ENCODE data around the gene PRR5L. TPM values are rescaled to one million over a fixed set of nuclear protein-coding genes. Genes with fewer than 3 reads are reported as not detected.
A peak's percentile ranks its signal among the peaks of the same experiment; 100 is the strongest.

PRR5L gene
- total RNA-seq, 2 experiments from 2014 or later, result 3.4 to 4.5 TPM

GRCh38 chr11:36349351-36350136 lies 53.5 kb downstream of the PRR5L start:
- Mint-ChIP-seq H3K27ac (no peak overlapping the region), H3K4me1 (ENCODE audit: low read depth) (peaks cover 28% of the 10 kb centered on the region), H3K36me3 (ENCODE audit: low read depth) (no peaks in the 10 kb centered on the region), H3K4me3 (no peak overlapping the region), H3K9me3 (ENCODE audit: insufficient read depth) (no peaks in the 10 kb centered on the region), H3K27me3 (ENCODE audit: low read depth) (peaks cover 30% of the 10 kb centered on the region)
- no peak for DNase-seq
- ChIA-PET POLR2A (no interaction called here), CTCF (interaction anchor here (1.4 to 2.6 kb wide), 3 partner anchors 10 to 143 kb away, joined by 3 to 9 read pairs (median 9); no protein-coding TSS in a partner anchor)
- no peak for ATAC-seq

DNA sequence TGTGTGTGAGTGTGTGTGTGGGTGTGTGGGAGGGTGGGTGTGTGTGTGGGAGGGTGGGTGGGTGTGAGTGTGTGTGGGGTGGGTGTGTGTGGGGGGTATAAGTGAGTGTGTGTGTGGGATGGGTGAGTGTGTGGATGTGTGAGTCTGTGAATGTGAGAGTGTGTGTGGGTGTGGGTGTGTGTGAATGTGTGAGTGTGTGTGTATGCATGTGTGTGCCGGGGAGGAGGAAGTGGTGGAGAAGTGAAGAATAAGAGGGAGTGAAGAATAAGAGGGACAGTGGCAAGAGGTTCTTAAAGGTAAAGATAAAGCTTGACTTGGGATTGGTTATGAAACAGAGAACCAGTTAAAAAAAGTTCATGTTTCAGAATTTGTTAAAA lies 54.0 kb downstream of the PRR5L start:
- ChIA-PET CTCF (interaction anchor here (1.4 to 2.4 kb wide), 2 partner anchors 10 to 143 kb away, joined by 3 to 9 read pairs; no protein-coding TSS in a partner anchor), POLR2A (no interaction called here)
- no peak for ATAC-seq
- Mint-ChIP-seq H3K27me3 (ENCODE audit: low read depth) (peaks cover 27% of the 10 kb centered on the region), H3K4me3 (no peak overlapping the region), H3K27ac (no peak overlapping the region), H3K9me3 (ENCODE audit: insufficient read depth) (no peaks in the 10 kb centered on the region), H3K36me3 (ENCODE audit: low read depth) (no peaks in the 10 kb centered on the region), H3K4me1 (ENCODE audit: low read depth) (peaks cover 34% of the 10 kb centered on the region)
- no peak for DNase-seq

GRCh38 chr11:36352922-36353321 lies 56.8 kb downstream of the PRR5L start:
- CTCF ChIA-PET, result interaction anchor here (0.7 to 6.5 kb wide), 21 partner anchors 8 to 394 kb away, joined by 3 to 62 read pairs (median 8); partner anchors contain the start of genes COMMD9 and TRAF6
- no peak overlapping the region for H3K4me3 Mint-ChIP-seq
- H3K9me3 Mint-ChIP-seq (ENCODE audit: insufficient read depth), result no peaks in the 10 kb centered on the region
- peaks cover 42% of the 10 kb centered on the region for H3K4me1 Mint-ChIP-seq (ENCODE audit: low read depth)
- peaks cover 23% of the 10 kb centered on the region for H3K27me3 Mint-ChIP-seq (ENCODE audit: low read depth)
- DNase-seq, result peak; percentile 83
- POLR2A ChIA-PET, result no interaction called here
- ATAC-seq, result peak; percentile 90
- H3K36me3 Mint-ChIP-seq (ENCODE audit: low read depth), result no peaks in the 10 kb centered on the region
- H3K27ac Mint-ChIP-seq, result peak overlapping the region; percentile 43

- Mint-ChIP-seq H3K27ac (no peak overlapping the region), H3K27me3 (ENCODE audit: low read depth) (peaks cover 24% of the 10 kb centered on the region), H3K36me3 (ENCODE audit: low read depth) (no peaks in the 10 kb centered on the region), H3K9me3 (ENCODE audit: insufficient read depth) (no peaks in the 10 kb centered on the region), H3K4me1 (ENCODE audit: low read depth) (peaks cover 43% of the 10 kb centered on the region), H3K4me3 (no peak overlapping the region)
- DNase-seq (no peak), ATAC-seq (peak; percentile 29)
- ChIA-PET CTCF (interaction anchor here (1.7 to 6.5 kb wide), 9 partner anchors 22 to 139 kb away, joined by 6 to 62 read pairs (median 13); no protein-coding TSS in a partner anchor), POLR2A (no interaction called here)
These were observed 58.3 kb downstream of the PRR5L start for GRCh38 chr11:36354221-36355003.

GRCh38 chr11:36356201-36356600 lies 60.1 kb downstream of the PRR5L start:
- DNase-seq (no peak), ATAC-seq (no peak)
- H3K36me3 Mint-ChIP-seq (ENCODE audit: low read depth), result no peaks in the 10 kb centered on the region
- H3K4me1 Mint-ChIP-seq (ENCODE audit: low read depth), result peaks cover 55% of the 10 kb centered on the region
- no peak overlapping the region for H3K4me3 Mint-ChIP-seq
- CTCF ChIA-PET, result interaction anchor here (1.9 to 6.5 kb wide), 2 partner anchors 21 to 122 kb away, joined by 4 to 62 read pairs; no protein-coding TSS in a partner anchor
- H3K27me3 Mint-ChIP-seq (ENCODE audit: low read depth), result peaks cover 22% of the 10 kb centered on the region
- POLR2A ChIA-PET, result no interaction called here
- H3K27ac Mint-ChIP-seq, result no peak overlapping the region
- no peaks in the 10 kb centered on the region for H3K9me3 Mint-ChIP-seq (ENCODE audit: insufficient read depth)

GRCh38 chr11:36357831-36358230 lies 61.7 kb downstream of the PRR5L start:
- ChIA-PET POLR2A (interaction anchor here (0.7 kb wide), 1 partner anchor 38 kb away, joined by 4 read pairs; no protein-coding TSS in a partner anchor), CTCF (interaction anchor here (1.9 to 6.5 kb wide), 2 partner anchors 19 to 121 kb away, joined by 4 to 62 read pairs; no protein-coding TSS in a partner anchor)
- ATAC-seq (no peak), DNase-seq (no peak)
- peaks cover 52% of the 10 kb centered on the region for H3K4me1 Mint-ChIP-seq (ENCODE audit: low read depth)
- H3K27ac Mint-ChIP-seq, result no peak overlapping the region
- no peak overlapping the region for H3K4me3 Mint-ChIP-seq
- no peaks in the 10 kb centered on the region for H3K9me3 Mint-ChIP-seq (ENCODE audit: insufficient read depth)
- peaks cover 23% of the 10 kb centered on the region for H3K27me3 Mint-ChIP-seq (ENCODE audit: low read depth)
- no peaks in the 10 kb centered on the region for H3K36me3 Mint-ChIP-seq (ENCODE audit: low read depth)

DNA sequence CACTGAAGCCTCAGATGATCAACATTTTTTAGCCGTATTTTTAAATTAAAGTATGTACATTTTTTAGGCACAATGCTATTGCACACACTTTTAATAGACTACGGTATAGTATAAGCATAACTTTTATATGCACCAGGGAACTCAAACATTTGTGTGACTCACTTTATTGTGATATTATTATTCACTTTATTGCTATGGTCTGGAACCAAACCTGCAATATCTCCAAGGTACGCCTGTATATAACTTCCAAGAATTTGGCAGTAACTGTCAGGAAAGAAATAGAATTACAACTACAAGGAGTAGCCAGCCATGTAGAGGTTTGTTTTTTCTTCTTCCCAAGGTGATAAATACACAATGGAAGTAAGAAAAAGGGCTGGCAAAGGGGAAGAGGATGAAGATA lies 62.3 kb downstream of the PRR5L start:
- no peak overlapping the region for H3K27ac Mint-ChIP-seq
- ATAC-seq, result no peak
- ChIA-PET POLR2A (no interaction called here), CTCF (no interaction called here)
- no peak overlapping the region for H3K4me3 Mint-ChIP-seq
- H3K4me1 Mint-ChIP-seq (ENCODE audit: low read depth), result peaks cover 52% of the 10 kb centered on the region
- no peak for DNase-seq
- H3K9me3 Mint-ChIP-seq (ENCODE audit: insufficient read depth), result no peaks in the 10 kb centered on the region
- no peaks in the 10 kb centered on the region for H3K36me3 Mint-ChIP-seq (ENCODE audit: low read depth)
- peaks cover 25% of the 10 kb centered on the region for H3K27me3 Mint-ChIP-seq (ENCODE audit: low read depth)

- ATAC-seq (peak; percentile 33), DNase-seq (no peak)
- Mint-ChIP-seq H3K4me1 (ENCODE audit: low read depth) (peaks cover 39% of the 10 kb centered on the region), H3K27ac (no peak overlapping the region), H3K27me3 (ENCODE audit: low read depth) (peaks cover 35% of the 10 kb centered on the region), H3K4me3 (no peak overlapping the region), H3K9me3 (ENCODE audit: insufficient read depth) (no peaks in the 10 kb centered on the region), H3K36me3 (ENCODE audit: low read depth) (no peaks in the 10 kb centered on the region)
- POLR2A ChIA-PET, result interaction anchor here (0.6 kb wide), 1 partner anchor 15 kb away, joined by 3 read pairs; no protein-coding TSS in a partner anchor
- CTCF ChIA-PET, result interaction anchor here (1.1 to 2.4 kb wide), 2 partner anchors 15 to 132 kb away, joined by 3 to 13 read pairs; no protein-coding TSS in a partner anchor
These were observed 64.2 kb downstream of the PRR5L start for GRCh38 chr11:36360318-36360717.

DNA sequence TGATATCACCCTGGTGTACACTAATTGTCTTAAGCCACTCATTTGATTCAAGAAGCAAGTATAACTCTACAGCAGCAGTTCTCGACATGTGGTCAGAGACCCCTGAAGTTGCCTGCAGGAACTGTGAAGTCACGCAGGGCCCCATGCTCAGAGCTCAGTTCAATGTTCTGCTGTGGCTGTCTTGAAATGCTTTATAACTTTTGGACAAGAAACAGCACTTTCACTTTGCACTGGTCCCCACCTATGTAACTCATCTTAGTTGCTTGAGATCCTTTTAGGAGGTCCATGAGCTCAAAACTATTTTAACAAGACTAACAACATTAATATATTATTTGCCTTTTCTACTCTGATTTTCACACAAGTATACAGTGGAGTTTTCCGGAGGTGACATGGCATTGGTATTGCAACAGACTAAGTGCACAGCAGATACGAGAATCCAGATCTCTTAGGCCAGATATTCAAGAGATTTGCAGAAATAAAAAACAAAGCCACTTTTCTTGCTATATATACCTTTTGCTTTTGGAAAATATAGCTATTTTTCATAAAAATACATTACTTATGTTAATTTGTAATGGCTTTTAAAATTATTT lies 64.8 kb downstream of the PRR5L start:
- ChIA-PET CTCF (interaction anchor here (0.8 to 2.4 kb wide), 4 partner anchors 8 to 132 kb away, joined by 3 to 13 read pairs (median 4); no protein-coding TSS in a partner anchor), POLR2A (interaction anchor here (0.6 kb wide), 1 partner anchor 15 kb away, joined by 3 read pairs; no protein-coding TSS in a partner anchor)
- H3K27me3 Mint-ChIP-seq (ENCODE audit: low read depth), result peaks cover 38% of the 10 kb centered on the region
- H3K4me1 Mint-ChIP-seq (ENCODE audit: low read depth), result peaks cover 38% of the 10 kb centered on the region
- no peak overlapping the region for H3K4me3 Mint-ChIP-seq
- no peak for ATAC-seq
- DNase-seq, result no peak
- H3K36me3 Mint-ChIP-seq (ENCODE audit: low read depth), result no peaks in the 10 kb centered on the region
- no peak overlapping the region for H3K27ac Mint-ChIP-seq
- H3K9me3 Mint-ChIP-seq (ENCODE audit: insufficient read depth), result no peaks in the 10 kb centered on the region

DNA sequence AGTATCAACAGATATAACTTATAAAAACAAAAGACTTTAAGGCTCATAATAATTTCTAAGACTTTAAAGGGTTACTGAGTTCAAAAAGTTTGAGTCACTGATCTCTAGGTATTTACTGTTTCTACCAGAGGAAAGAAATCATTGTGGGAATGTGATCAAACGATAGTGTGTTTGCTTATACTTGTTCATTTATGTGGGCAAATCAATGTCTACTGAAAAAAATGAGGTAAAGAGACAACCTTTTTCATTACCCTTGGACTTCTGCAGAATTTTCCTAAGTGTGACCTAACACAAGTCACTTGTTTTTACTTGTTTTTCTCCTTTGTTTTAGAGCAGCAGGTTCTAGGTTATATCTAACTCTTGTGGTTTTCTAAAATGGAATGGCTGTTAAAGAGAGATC lies 65.4 kb downstream of the PRR5L start:
- ChIA-PET POLR2A (no interaction called here), CTCF (interaction anchor here (0.8 to 2.4 kb wide), 3 partner anchors 9 to 131 kb away, joined by 3 to 13 read pairs (median 4); no protein-coding TSS in a partner anchor)
- H3K9me3 Mint-ChIP-seq (ENCODE audit: insufficient read depth), result no peaks in the 10 kb centered on the region
- peaks cover 39% of the 10 kb centered on the region for H3K27me3 Mint-ChIP-seq (ENCODE audit: low read depth)
- H3K36me3 Mint-ChIP-seq (ENCODE audit: low read depth), result no peaks in the 10 kb centered on the region
- peaks cover 38% of the 10 kb centered on the region for H3K4me1 Mint-ChIP-seq (ENCODE audit: low read depth)
- DNase-seq (no peak), ATAC-seq (no peak)
- no peak overlapping the region for H3K27ac Mint-ChIP-seq
- no peak overlapping the region for H3K4me3 Mint-ChIP-seq

- Mint-ChIP-seq H3K36me3 (ENCODE audit: low read depth) (no peaks in the 10 kb centered on the region), H3K27me3 (ENCODE audit: low read depth) (peaks cover 43% of the 10 kb centered on the region), H3K27ac (no peak overlapping the region), H3K4me3 (no peak overlapping the region), H3K4me1 (ENCODE audit: low read depth) (peaks cover 38% of the 10 kb centered on the region), H3K9me3 (ENCODE audit: insufficient read depth) (no peaks in the 10 kb centered on the region)
- ATAC-seq (no peak), DNase-seq (no peak)
- ChIA-PET CTCF (no interaction called here), POLR2A (no interaction called here)
These were observed 65.9 kb downstream of the PRR5L start for GRCh38 chr11:36361901-36362391.
